GM18951 (cell line): ENCODE measurements around the gene GEMIN2.
"Not testable (repeated sequence)": the region's sequence is repeated elsewhere in the genome, so short reads cannot be mapped to it uniquely, and the experiment has no call there.

Experiments
- POLR2A ChIP-seq: IDR thresholded peaks from 4 replicates; pipeline ENCODE4 v1.6.1; 2011; ENCODE audit warnings: mild to moderate bottlenecking; ENCODE audit not compliant: insufficient read length, insufficient read depth; ENCODE audit errors: extremely low read depth
- in situ Hi-C: fragments of 300-500 bp; cut with MboI; formaldehyde crosslinking; loops from one replicate; pipeline ENCODE4 v1.12.0; 2022; ENCODE audit warnings: low sequenced_read_pairs, mixed read lengths, inconsistent platforms; ENCODE audit not compliant: unreplicated experiment

Gene GEMIN2

DNA sequence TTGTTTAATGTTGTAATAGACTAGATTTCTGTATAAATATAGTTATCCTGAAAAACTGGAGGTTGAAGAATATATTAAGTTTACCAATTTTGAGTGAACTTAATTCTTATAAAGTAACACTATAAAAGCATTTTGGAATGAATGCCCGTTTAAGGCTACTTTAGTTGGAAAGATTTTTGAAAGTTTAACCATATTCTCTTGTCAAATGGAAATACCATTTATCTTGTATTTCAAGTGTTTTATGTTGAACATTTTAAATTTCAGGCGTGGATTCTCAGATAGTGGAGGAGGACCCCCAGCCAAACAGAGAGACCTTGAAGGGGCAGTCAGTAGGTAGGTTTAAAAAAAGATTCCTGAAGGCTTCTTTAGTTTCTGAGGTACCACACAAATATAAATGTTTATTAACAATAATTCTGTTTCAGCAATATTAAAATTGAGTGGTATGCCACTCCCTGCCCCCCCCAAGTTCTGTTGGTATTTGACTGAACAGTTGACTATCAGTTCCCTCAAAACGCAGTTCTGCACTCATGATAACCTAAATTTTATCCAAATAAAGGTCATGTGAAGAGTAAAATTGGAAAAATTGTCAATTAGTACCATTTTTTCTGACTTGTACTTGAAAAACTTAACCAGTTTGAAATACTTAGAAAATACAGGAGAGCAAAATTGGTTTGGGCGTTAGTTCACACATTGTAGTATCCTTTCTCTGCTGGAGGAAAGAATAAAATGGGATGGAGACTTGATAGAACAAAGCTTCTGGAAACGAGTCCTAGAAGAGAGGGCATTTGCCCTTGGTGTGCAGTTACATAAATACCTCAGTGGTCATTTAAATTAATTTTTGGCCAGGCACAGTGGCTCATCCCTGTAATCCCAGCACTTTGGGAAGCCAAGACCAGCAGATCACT lies 62.4 kb downstream of the GEMIN2 start:
- in situ Hi-C loops = no loop called here
- TF ChIP-seq POLR2A = no peak

- in situ Hi-C loops = no loop called here
- TF ChIP-seq POLR2A = no peak
Observed at GRCh38 chr14:39177168-39177545, 63.0 kb downstream of the GEMIN2 start.

GRCh38 chr14:39179042-39179441 lies 64.9 kb downstream of the GEMIN2 start:
- TF ChIP-seq POLR2A = no peak
- in situ Hi-C loops = no loop called here

GRCh38 chr14:39180553-39180952 lies 66.4 kb downstream of the GEMIN2 start:
- no peak for TF ChIP-seq POLR2A
- in situ Hi-C loops = no loop called here

GRCh38 chr14:39181026-39181692 lies 67.0 kb downstream of the GEMIN2 start:
- in situ Hi-C loops = no loop called here
- TF ChIP-seq POLR2A = no peak

DNA sequence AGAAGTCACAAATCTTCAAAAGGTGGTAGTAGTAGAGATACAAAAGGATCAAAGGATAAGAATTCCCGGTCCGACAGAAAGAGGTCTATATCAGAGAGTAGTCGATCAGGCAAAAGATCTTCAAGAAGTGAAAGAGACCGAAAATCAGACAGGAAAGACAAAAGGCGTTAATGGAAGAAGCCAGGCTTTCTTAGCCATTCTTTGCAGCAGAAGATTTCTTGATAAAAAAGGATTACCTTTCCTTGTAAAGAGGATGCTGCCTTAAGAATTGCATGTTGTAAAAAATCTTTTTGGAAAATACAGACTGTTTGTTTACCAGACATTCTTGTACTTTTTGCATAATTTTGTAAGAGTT lies 67.5 kb downstream of the GEMIN2 start:
- in situ Hi-C loops = no loop called here

GRCh38 chr14:39182770-39183684 lies 68.9 kb downstream of the GEMIN2 start:
- no peak for TF ChIP-seq POLR2A
- in situ Hi-C loops = no loop called here

More for the DNA sequence above, 67.5 kb downstream of the GEMIN2 start:
- TF ChIP-seq POLR2A = no peak

DNA sequence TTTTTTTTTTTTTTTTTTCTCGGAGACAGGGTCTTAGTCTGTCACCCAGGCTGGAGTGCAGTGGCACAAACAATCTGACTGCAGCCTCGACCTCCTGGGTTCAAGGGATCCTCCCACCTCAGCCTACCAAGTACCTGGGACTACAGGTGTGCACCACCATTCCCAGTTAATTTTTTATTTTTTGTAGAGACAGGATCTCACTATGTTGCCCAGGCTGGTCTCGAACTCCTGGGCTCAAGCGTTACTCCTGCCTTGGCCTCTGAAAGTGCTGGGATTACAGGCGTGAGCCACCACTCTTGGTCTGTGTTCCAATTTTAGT lies 69.5 kb downstream of the GEMIN2 start:
- in situ Hi-C loops = not testable (repeated sequence)

DNA sequence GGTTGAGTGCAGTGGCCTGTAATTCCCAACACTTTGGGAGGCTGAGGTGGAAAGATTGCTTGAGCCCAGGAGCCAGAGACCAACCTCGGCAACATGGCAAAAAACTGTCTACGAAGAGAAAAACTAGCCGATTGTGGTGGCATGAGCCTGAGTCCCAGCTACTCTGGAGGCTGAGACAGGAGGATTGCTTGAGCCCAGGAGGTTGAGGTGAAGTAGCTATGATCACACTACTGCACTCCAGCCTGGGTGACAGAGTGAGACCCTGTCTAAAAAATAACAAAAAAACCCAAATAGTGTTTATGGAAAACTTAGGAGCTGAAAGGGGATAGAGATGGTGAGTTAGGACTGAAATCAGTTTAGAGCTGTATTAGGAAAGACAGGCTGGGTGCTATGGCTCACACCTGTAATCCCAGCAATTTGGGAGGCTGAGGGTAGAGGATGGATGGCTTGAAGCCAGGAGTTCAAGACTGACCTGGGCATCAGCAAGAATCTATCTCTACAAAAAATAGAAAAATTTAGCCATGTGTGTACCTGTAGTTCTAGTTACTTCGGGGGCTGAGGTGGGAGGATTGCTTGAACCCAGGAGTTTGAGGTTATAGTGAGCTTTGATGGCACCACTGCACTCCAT lies 70.6 kb downstream of the GEMIN2 start:
- in situ Hi-C loops = no loop called here
- no peak for TF ChIP-seq POLR2A

DNA sequence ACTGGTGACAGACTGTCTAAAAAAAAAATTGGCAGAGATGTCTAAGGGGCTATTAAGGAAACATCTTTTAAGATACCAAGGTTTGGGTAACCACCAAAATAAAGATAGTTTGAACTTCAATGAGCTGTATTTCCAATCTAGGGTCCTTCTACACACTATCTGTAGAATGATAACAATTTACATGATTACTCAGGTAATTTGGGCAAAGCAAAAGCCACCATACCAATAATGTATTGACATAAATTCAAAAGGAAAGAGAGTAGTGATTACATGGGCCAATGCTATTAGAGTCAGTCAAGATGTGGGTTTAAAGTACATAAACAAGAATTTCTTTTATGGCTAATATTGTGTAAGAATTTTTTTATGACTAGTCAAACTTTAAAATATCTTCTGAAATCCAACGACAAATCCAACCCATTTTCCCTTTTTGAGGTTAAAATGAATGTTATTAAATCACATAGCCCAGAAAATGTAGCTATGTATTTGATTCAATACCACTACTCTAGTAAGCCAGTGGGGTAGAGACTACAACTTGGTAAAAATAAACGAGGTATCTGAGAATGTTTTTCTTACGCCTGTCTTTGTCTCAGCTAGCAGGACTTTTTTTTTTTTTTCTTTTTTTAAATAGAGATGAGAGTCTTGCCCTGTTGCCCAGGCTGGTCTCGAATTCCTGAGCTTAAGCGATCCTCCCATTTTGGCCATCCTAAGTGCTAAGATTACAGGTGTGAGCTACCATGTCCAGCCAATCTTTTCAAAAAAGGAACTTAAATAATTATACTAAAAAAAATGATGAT lies 71.3 kb downstream of the GEMIN2 start:
- in situ Hi-C loops = no loop called here
- no peak for TF ChIP-seq POLR2A
